OCI-LY7 (cell line): Measurements from ENCODE around the gene F8A1. TPM values are rescaled to one million over a fixed set of nuclear protein-coding genes. Genes with fewer than 3 reads are reported as not detected.
"Not testable (repeated sequence)": the region's sequence is repeated elsewhere in the genome, so short reads cannot be mapped to it uniquely, and the experiment has no call there.

Experiments
- BruUV-seq: library from RNA; stranded (reverse); fragments of 400-500 nt; replicated peaks from 2 replicates; lab custom pipeline; 2021; lab: Mats Ljungman, UMichigan
- CTCF ChIA-PET: fragments of 300-600 bp; sonication (Branson Sonifier 250); formaldehyde crosslinking; loops from one replicate; lab custom pipeline; 2022; ENCODE audit warnings: antibody characterized with exemption; ENCODE audit not compliant: unreplicated experiment; lab: Charles Lee
- POLR2A ChIA-PET: fragments of 300-600 bp; sonication (Branson Sonifier 250); formaldehyde crosslinking; loops from one replicate; lab custom pipeline; 2022; ENCODE audit warnings: antibody characterized with exemption; lab: Charles Lee
- DNase-seq: peaks from one replicate; pipeline ENCODE4 v3.0.0-alpha.2; 2015; ENCODE audit warnings: low spot score
- H2AFZ ChIP-seq: fragments of 200-600 bp; sonication (generic), shearing (Covaris generic); 2 replicates; pipeline ENCODE4 v1.6.1; 2014; ENCODE audit warnings: mild to moderate bottlenecking, antibody characterized with exemption, low read length, moderate library complexity
- H3K27ac ChIP-seq: fragments of 200-600 bp; sonication (generic); 2 replicates; pipeline ENCODE4 v1.5.1; 2014; ENCODE audit warnings: mixed run types, low read depth, mild to moderate bottlenecking, moderate library complexity, low read length, inconsistent platforms; ENCODE audit not compliant: poor library complexity, severe bottlenecking
- H3K36me3 ChIP-seq: fragments of 200-600 bp; sonication (generic); 2 replicates; pipeline ENCODE4 v1.6.1; 2014; ENCODE audit warnings: mild to moderate bottlenecking, antibody characterized with exemption, low read length, moderate library complexity, mixed read lengths; ENCODE audit not compliant: insufficient read depth
- H3K4me1 ChIP-seq: fragments of 200-600 bp; sonication (generic); 2 replicates; pipeline ENCODE4 v1.5.1; 2014; ENCODE audit warnings: mild to moderate bottlenecking, low read length; ENCODE audit not compliant: insufficient read depth, poor library complexity, severe bottlenecking
- H3K4me2 ChIP-seq: fragments of 200-600 bp; sonication (generic); 2 replicates; pipeline ENCODE4 v1.6.1; 2014; ENCODE audit warnings: mild to moderate bottlenecking, low read length
- H3K4me3 ChIP-seq: fragments of 200-600 bp; sonication (generic); 2 replicates; pipeline ENCODE4 v1.5.1; 2014; ENCODE audit warnings: mild to moderate bottlenecking, low read depth, low read length; ENCODE audit not compliant: poor library complexity, severe bottlenecking
- H3K79me2 ChIP-seq: fragments of 200-600 bp; sonication (generic); 2 replicates; pipeline ENCODE4 v1.6.1; 2016; ENCODE audit warnings: low read depth, mild to moderate bottlenecking, low read length, moderate library complexity, mixed read lengths; ENCODE audit not compliant: insufficient read depth
- H3K9me2 ChIP-seq: fragments of 200-600 bp; sonication (generic); 2 replicates; pipeline ENCODE4 v1.6.1; 2016; ENCODE audit warnings: mild to moderate bottlenecking, low read length, mixed read lengths; ENCODE audit not compliant: insufficient read depth
- H3K9me3 ChIP-seq: fragments of 200-600 bp; sonication (generic); 2 replicates; pipeline ENCODE4 v1.6.1; 2014; ENCODE audit warnings: mild to moderate bottlenecking, mixed run types, low read length, mixed read lengths
- H4K20me1 ChIP-seq: fragments of 200-600 bp; sonication (generic); 2 replicates; pipeline ENCODE4 v1.6.1; 2014; ENCODE audit warnings: mild to moderate bottlenecking, antibody characterized with exemption, low read length, moderate library complexity, mixed read lengths; ENCODE audit not compliant: insufficient read depth
- EZH2phosphoT487 ChIP-seq: fragments of 200-600 bp; sonication (generic); IDR thresholded peaks from 2 replicates; pipeline ENCODE4 v1.6.1; 2018; ENCODE audit warnings: low read depth, borderline replicate concordance, mild to moderate bottlenecking, mixed run types, antibody characterized with exemption, low read length, moderate library complexity, mixed read lengths
- intact Hi-C: fragments of 100-400 bp; cut with micrococcal nuclease; formaldehyde crosslinking; loops from one replicate; pipeline ENCODE4 v1.10.0; 2022; ENCODE audit not compliant: unreplicated experiment
- total RNA-seq, 2 experiments: library from RNA; depleted of rRNA in 1 of 2; stranded (reverse); fragments of >200 nt in 1 of 2; shearing (Covaris generic) in 1 of 2; gene quantifications; 2 replicates each; pipeline ENCODE4 v1.2.3, GENCODE V29; 2014 to 2022
- TF ChIP-seq, protein P1 (sequence below): fragments of 200-600 bp; sonication (generic); conservative IDR thresholded peaks from 2 replicates; pipeline ENCODE4 v1.5.1; 2014; ENCODE audit warnings: mild to moderate bottlenecking, antibody characterized with exemption, low read length, moderate library complexity, mixed read lengths

The F8A1 gene
- total RNA-seq, 2 experiments from 2014 or later: 14.1 to 42.4 TPM

DNA sequence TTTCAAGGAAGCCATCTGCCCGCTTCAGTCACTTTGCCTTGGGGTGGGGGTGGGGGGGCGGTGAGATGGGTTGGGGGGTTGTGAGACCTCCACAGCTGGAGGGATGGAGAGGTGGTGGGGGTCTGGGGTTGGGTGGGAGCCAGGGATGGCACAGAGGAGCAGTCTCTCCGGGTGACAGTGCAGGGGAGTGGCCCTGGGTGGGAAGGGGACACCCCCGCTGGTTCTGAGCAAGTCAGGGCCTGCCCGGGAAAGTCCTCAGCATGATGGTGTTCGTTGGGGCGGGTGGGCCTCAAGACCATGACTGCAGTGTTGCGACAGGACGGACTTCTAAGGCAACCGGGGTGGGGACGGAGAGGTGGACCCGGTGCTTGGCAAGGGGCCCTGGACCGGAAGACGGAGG is 606 bp upstream of the F8A1 start:
- H3K4me3 ChIP-seq, H3K9me2 ChIP-seq, H3K27ac ChIP-seq, H2AFZ ChIP-seq, BruUV-seq, H3K9me3 ChIP-seq, H3K4me1 ChIP-seq, CTCF ChIA-PET, H3K4me2 ChIP-seq, H4K20me1 ChIP-seq, H3K36me3 ChIP-seq, H3K79me2 ChIP-seq, DNase-seq, intact Hi-C loops, POLR2A ChIA-PET: not testable (repeated sequence)

DNA sequence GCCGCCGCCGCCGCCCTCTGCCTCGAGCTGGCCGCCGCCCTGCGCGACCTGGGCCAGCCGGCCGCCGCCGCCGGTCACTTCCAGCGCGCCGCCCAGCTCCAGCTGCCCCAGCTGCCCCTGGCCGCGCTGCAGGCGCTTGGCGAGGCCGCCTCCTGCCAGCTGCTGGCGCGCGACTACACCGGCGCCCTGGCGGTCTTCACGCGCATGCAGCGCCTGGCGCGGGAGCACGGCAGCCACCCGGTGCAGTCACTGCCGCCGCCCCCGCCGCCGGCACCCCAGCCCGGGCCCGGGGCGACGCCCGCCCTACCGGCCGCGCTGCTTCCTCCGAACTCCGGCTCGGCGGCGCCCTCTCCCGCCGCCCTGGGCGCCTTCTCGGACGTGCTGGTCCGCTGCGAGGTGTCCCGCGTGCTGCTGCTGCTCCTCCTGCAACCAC is 650 bp downstream of the F8A1 start:
- H3K4me1 ChIP-seq, DNase-seq, BruUV-seq, H3K4me2 ChIP-seq, H4K20me1 ChIP-seq, POLR2A ChIA-PET, H3K4me3 ChIP-seq, H3K9me3 ChIP-seq, H3K27ac ChIP-seq, H3K36me3 ChIP-seq, H2AFZ ChIP-seq, H3K9me2 ChIP-seq, CTCF ChIA-PET, H3K79me2 ChIP-seq, intact Hi-C loops: not testable (repeated sequence)

DNA sequence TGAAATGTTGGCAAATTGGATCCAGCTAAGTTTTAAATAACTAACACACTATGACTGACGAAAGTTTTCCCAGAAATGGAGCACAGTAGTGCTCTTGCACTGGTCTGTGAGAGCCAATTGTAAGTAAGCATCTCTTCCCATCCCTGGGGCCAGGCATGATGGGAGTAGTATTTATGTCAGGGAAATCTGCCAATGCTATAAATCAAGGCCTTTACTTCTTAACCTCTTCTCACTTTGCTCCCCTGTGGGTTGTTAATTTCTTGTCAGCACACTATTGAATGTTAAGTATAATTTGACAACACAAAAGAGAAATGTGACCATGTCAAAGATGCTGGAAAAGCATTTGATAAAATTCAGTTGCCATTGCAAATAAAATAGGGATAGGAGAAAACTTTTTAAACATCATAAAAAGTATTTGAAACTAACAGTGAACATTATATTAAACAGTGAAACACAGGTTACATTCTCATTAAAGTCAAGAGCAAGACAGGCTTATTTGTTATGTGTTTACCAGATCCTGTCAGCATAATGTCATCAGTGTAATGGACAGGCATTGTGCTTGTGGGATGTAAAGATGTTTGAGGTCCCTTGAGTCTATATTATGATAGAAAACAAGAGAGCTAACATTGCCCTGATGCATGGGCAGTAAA is 5.0 kb downstream of the F8A1 start:
- BruUV-seq: no TSS peak
- ChIA-PET CTCF (no interaction called here), POLR2A (interaction anchor here (0.6 kb wide), 2 partner anchors 51 to 300 kb away, joined by 3 read pairs; no protein-coding TSS in a partner anchor)
- Histone ChIP-seq H2AFZ (no peak overlapping the region), H3K9me2 (no peaks in the 10 kb centered on the region), H3K36me3 (no peaks in the 10 kb centered on the region), H3K4me1 (no peaks in the 10 kb centered on the region), H3K9me3 (no peaks in the 10 kb centered on the region), H4K20me1 (no peaks in the 10 kb centered on the region), H3K27ac (no peak overlapping the region), H3K79me2 (no peaks in the 10 kb centered on the region), H3K4me2 (no peak overlapping the region), H3K4me3 (no peak overlapping the region)
- TF ChIP-seq EZH2phosphoT487: no peak
- TF ChIP-seq, protein P1, sequence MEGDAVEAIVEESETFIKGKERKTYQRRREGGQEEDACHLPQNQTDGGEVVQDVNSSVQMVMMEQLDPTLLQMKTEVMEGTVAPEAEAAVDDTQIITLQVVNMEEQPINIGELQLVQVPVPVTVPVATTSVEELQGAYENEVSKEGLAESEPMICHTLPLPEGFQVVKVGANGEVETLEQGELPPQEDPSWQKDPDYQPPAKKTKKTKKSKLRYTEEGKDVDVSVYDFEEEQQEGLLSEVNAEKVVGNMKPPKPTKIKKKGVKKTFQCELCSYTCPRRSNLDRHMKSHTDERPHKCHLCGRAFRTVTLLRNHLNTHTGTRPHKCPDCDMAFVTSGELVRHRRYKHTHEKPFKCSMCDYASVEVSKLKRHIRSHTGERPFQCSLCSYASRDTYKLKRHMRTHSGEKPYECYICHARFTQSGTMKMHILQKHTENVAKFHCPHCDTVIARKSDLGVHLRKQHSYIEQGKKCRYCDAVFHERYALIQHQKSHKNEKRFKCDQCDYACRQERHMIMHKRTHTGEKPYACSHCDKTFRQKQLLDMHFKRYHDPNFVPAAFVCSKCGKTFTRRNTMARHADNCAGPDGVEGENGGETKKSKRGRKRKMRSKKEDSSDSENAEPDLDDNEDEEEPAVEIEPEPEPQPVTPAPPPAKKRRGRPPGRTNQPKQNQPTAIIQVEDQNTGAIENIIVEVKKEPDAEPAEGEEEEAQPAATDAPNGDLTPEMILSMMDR: no peak
- no peak for DNase-seq
- intact Hi-C loops: no loop called here

DNA sequence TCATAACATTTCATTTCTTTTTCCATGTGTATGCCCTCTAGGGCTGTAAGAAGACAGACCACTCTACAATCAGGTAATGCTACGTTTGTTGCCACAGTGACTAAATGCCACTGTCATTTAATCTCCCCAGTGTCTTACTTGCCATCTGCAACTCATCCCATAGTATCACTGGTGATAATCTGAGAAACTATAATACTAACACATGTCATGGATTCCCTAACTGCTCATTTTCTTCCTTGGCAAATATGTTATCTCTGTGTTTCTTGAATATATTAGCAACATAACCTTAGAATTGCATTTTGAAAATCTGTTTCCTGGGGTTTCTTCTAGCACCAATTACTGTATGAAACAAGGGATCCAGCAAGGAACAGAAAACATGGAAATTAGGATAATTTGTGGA is 6.1 kb downstream of the F8A1 start:
- no TSS peak for BruUV-seq
- ChIA-PET POLR2A (no interaction called here), CTCF (no interaction called here)
- Histone ChIP-seq H3K4me3 (no peak overlapping the region), H4K20me1 (no peaks in the 10 kb centered on the region), H3K4me2 (no peak overlapping the region), H3K36me3 (no peaks in the 10 kb centered on the region), H2AFZ (no peak overlapping the region), H3K9me3 (no peaks in the 10 kb centered on the region), H3K4me1 (no peaks in the 10 kb centered on the region), H3K9me2 (no peaks in the 10 kb centered on the region), H3K79me2 (no peaks in the 10 kb centered on the region), H3K27ac (no peak overlapping the region)
- DNase-seq: no peak
- intact Hi-C loops: no loop called here
- TF ChIP-seq, protein P1: no peak
- no peak for TF ChIP-seq EZH2phosphoT487
